Left lung (tissue), 10 donors: Measurements from ENCODE around the gene ZNF136. TPM values are rescaled to one million over a fixed set of nuclear protein-coding genes. Genes with fewer than 3 reads are reported as not detected.

Source experiments
- ATAC-seq: fragments of 200-7000 bp; cut with Tn5 transposase; one replicate; pipeline ENCODE4 v1.9.1; 2020; ENCODE audit warnings: moderate library complexity
- DNase-seq, 4 donors: peaks; one replicate each; pipeline ENCODE4 v3.0.0-alpha.2; 2013 to 2020
- H3K27ac ChIP-seq, 2 donors: fragments of 200-600 bp; sonication (generic) in 1 of 2; one replicate each; pipeline versions ENCODE4 v1.5.0 to v1.8.0; 2020 to 2021
- H3K27me3 ChIP-seq, 2 donors: fragments of 200-600 bp; sonication (generic) in 1 of 2; one replicate each; pipeline versions ENCODE4 v1.5.0 to v1.8.0; 2020 to 2021
- H3K36me3 ChIP-seq, 2 donors: fragments of 200-600 bp; sonication (generic) in 1 of 2; one replicate each; pipeline versions ENCODE4 v1.5.0 to v1.8.0; 2020 to 2021
- H3K4me1 ChIP-seq, 2 donors: fragments of 200-600 bp; one replicate each; pipeline ENCODE4 v1.8.0; 2021
- H3K4me3 ChIP-seq, 2 donors: fragments of 200-600 bp; sonication (generic) in 1 of 2; one replicate each; pipeline versions ENCODE4 v1.5.0 to v1.8.0; 2020 to 2021; ENCODE audit warnings: mild to moderate bottlenecking in 1 of 2
- H3K9me3 ChIP-seq, 2 donors: fragments of 200-600 bp; sonication (generic) in 1 of 2; one replicate each; pipeline versions ENCODE4 v1.5.0 to v1.8.0; 2020 to 2021
- intact Hi-C, 2 donors: fragments of 100-400 bp; cut with DNase I; formaldehyde crosslinking; loops; one replicate each; pipeline versions ENCODE4 v1.11.2 to v1.14.2; 2022
- polyA plus RNA-seq, 6 donors: library from polyadenylated mRNA; unstranded; fragments of 120-200 nt; gene quantifications; one replicate each; pipeline ENCODE4 v1.2.1, GENCODE V29; 2013; ENCODE audit not compliant: insufficient read length in 6 of 6
- total RNA-seq, 2 donors: library from RNA; stranded (reverse); fragmentation: NEBNext Ultra II Directional; extraction: Animal tissue kit (Norgen Biotek cat#: 25700); gene quantifications; one replicate each; pipeline ENCODE4 v1.2.1, GENCODE V29; 2021
- TF ChIP-seq, protein P1 (sequence below), 2 donors: fragments of 200-600 bp; sonication (generic) in 1 of 2; IDR thresholded peaks; one replicate each; pipeline versions ENCODE4 v1.5.0 to v1.8.0; 2021; ENCODE audit warnings: antibody characterized with exemption in 2 of 2
- donor health status: DM: no; HTN: yes; CAD: no.
- donor health status: DM: no; HTN: no; CAD: no.

The ZNF136 gene
- total and polyA plus RNA-seq, 8 donors = 8.9 to 18.3 (median 15.2) TPM

DNA sequence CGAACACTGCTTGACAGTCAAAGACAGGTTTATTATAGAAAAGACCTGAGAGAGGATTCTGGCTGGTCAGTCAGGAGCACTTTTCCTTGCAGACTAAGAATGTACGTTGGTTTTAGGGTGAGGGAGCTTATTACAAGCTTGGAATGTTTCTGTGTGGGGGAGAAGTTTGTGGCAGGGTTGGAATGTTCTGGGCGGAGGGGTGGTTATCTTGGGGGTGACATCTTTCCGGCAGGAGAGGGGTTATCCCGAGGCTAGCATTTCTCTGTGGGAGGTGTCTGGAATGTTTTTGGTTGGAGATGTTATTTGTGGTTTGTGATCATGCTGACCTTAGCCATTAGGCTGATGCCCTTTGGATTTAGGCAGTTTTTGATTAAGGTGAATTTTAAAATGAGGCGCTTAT is 61.8 kb downstream of the ZNF136 start:
- TF ChIP-seq, protein P1, sequence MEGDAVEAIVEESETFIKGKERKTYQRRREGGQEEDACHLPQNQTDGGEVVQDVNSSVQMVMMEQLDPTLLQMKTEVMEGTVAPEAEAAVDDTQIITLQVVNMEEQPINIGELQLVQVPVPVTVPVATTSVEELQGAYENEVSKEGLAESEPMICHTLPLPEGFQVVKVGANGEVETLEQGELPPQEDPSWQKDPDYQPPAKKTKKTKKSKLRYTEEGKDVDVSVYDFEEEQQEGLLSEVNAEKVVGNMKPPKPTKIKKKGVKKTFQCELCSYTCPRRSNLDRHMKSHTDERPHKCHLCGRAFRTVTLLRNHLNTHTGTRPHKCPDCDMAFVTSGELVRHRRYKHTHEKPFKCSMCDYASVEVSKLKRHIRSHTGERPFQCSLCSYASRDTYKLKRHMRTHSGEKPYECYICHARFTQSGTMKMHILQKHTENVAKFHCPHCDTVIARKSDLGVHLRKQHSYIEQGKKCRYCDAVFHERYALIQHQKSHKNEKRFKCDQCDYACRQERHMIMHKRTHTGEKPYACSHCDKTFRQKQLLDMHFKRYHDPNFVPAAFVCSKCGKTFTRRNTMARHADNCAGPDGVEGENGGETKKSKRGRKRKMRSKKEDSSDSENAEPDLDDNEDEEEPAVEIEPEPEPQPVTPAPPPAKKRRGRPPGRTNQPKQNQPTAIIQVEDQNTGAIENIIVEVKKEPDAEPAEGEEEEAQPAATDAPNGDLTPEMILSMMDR (IDR thresholded peaks at IDR 0.05) = no peak
- intact Hi-C loops = no loop called here

DNA sequence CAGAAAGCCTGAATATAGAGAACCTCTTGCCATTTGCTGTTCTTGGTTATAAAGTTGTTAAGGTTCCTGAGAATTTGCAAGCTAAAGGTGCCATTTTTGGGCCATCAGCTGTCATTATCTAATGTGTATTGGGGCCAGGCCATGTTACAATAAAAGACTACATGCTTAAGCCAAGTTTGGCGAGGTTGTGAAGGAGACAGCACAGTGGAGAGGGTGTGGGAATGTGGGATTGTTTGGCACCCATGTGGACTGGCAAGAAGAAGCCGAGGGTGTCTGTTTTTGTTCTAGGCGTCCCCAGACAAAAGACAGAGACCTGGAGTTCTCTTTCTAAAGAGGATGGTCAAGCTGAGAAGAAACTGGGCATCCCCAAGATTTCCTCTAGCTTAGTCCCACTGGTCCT is 67.1 kb downstream of the ZNF136 start:
- H3K9me3 ChIP-seq = peaks cover 0 to 33% of the 10 kb centered on the region in 2 donors
- DNase-seq (no peak), ATAC-seq (no peak)
- H3K4me1 ChIP-seq = no peaks in the 10 kb centered on the region
- H3K36me3 ChIP-seq = no peaks in the 10 kb centered on the region
- intact Hi-C loops = no loop called here
- H3K27me3 ChIP-seq = no peaks in the 10 kb centered on the region
- H3K27ac ChIP-seq = no peak overlapping the region
- no peak overlapping the region for H3K4me3 ChIP-seq
- TF ChIP-seq, protein P1 (IDR thresholded peaks at IDR 0.05) = no peak

More for the DNA sequence above, 61.8 kb downstream of the ZNF136 start:
- Histone ChIP-seq H3K27ac (no peak overlapping the region), H3K4me3 (no peak overlapping the region), H3K36me3 (peaks cover 0 to 6% of the 10 kb centered on the region in 2 donors), H3K9me3 (peaks cover 0 to 30% of the 10 kb centered on the region in 2 donors), H3K27me3 (no peaks in the 10 kb centered on the region), H3K4me1 (no peaks in the 10 kb centered on the region)
- DNase-seq = no peak
- ATAC-seq = no peak

DNA sequence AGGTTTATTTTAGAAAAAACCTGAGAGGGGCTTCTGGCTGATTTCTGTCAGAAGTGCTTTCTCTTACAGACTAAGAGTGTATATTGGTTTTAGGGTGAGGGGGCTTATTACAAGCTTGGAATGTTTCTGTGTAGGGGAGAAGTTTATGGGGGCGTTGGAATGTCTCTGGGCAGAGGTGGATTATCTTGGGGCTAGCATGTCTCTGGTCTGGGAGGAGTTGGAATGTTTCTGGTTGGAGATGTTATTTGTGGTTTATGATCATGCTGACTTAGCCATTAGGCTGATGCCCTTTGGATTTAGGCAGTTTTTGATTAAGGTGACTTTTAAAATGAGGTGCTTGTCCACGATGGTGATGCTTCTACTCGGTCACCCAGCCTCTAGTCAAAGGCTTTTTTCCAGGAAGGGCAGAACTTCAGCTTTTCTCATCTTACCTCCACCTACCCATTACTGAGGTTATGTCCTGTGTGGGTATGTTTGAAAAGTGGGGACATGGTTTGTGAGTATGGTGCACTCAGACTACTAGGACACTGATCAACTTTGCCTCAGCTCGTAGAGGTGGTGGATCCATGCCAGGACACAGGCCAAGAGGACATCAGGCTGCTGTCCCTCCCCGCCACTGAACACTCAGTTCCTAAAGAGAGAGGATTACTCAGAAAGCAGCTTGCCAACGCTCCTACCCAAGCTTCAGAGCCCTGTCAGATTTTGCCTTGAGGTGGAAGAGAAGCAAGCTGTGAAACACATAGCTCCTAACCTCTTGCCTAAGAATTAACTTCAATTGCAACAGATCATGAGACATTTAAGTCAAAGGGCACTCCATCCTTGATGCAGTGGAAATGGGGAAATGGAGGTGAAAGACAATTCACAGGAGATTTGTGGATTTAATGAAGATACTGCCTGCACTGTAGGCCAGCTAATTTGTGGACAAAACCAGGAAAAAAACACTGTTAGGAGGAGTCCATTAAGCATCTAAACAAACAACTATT is 68.1 kb downstream of the ZNF136 start:
- Histone ChIP-seq H3K4me3 (no peak overlapping the region), H3K4me1 (no peaks in the 10 kb centered on the region), H3K36me3 (no peaks in the 10 kb centered on the region), H3K27me3 (no peaks in the 10 kb centered on the region), H3K27ac (no peak overlapping the region), H3K9me3 (peaks cover 0 to 40% of the 10 kb centered on the region in 2 donors)
- intact Hi-C loops = no loop called here
- ATAC-seq (no peak), DNase-seq (no peak)
- TF ChIP-seq, protein P1 (IDR thresholded peaks at IDR 0.05) = no peak

DNA sequence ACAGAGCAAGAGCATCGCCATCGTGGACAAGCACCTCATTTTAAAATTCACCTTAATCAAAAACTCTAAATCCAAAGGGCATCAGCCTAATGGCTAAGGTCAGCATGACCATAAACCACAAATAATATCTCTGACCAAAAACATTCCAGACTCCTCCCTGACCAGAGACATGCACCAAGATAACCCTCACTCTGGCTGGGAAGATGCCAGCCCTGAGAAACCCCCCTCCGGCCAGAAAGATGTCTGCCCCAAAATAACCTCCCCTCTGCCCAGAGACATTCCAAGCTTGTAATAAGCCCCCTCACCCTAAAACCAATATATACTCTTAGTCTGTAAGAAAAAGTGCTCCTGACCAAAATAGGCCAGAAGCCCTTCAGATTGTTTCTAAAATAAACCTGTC is 70.1 kb downstream of the ZNF136 start:
- H3K36me3 ChIP-seq = peaks cover 0 to 13% of the 10 kb centered on the region in 2 donors
- H3K4me1 ChIP-seq = no peaks in the 10 kb centered on the region
- no peak overlapping the region for H3K27ac ChIP-seq
- peaks cover 0 to 55% of the 10 kb centered on the region in 2 donors for H3K9me3 ChIP-seq
- intact Hi-C loops = no loop called here
- TF ChIP-seq, protein P1 (IDR thresholded peaks at IDR 0.05) = no peak
- no peak for ATAC-seq
- no peak overlapping the region for H3K4me3 ChIP-seq
- H3K27me3 ChIP-seq = no peaks in the 10 kb centered on the region
- no peak for DNase-seq

DNA sequence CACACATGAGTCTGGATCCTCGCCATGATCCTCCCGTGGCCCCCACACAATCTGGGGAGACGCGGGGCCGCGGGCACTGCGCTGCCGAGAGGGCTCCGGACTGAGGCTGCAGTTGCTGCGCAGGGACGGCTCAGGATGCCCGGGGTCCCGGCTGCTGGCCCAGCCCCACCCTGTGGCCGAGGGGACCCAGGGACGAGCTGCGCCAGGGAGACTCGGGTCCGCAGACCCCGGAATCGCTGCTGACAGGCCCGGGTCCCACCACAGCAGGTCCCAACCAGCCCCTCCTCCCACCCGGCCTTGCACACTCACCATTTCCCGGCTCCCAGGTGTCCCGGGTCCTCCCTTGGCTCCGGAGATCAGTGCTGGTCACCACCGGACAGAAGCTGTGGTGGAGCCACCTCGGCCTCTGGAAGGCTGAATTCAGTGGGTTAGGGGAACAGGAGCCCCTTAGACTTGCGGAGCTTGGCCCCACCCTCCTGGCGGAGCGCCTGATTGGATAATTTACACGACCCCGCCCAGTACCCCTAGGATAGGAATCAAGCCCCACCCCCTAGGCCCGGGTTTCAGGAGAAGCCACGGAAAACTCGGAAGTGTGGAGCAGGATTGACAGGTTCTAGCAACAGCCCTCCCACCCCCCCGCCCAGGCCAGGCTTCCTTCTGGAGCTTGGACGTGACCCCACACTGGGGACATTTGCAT is 74.4 kb downstream of the ZNF136 start:
- ATAC-seq (no peak), DNase-seq (no peak)
- peaks cover 0 to 13% of the 10 kb centered on the region in 2 donors for H3K36me3 ChIP-seq
- peaks cover 0 to 52% of the 10 kb centered on the region in 2 donors for H3K9me3 ChIP-seq
- H3K27me3 ChIP-seq = no peaks in the 10 kb centered on the region
- no peak overlapping the region for H3K4me3 ChIP-seq
- intact Hi-C loops = no loop called here
- no peak overlapping the region for H3K27ac ChIP-seq
- no peaks in the 10 kb centered on the region for H3K4me1 ChIP-seq
- TF ChIP-seq, protein P1 (IDR thresholded peaks at IDR 0.05) = no peak
